Measurements from ENCODE around the gene IGFBP7.

The IGFBP7 gene

GRCh38 chr4:57093845-57094831 lies 16.0 kb downstream of the IGFBP7 start:
- TF ChIP-seq CTCF (IDR thresholded peaks at IDR 0.05; ENCODE audit: insufficient read depth, low read depth, low read length, missing control alignments), result no peak
- DNase-seq (ENCODE audit: low read depth), result no peak
- no peak overlapping the region for H3K4me3 ChIP-seq (ENCODE audit: low read length)

GRCh38 chr4:57091657-57092162 lies 18.5 kb downstream of the IGFBP7 start:
- no peak for DNase-seq (ENCODE audit: low read depth)
- H3K4me3 ChIP-seq (ENCODE audit: low read length), result no peak overlapping the region
- no peak for TF ChIP-seq CTCF (IDR thresholded peaks at IDR 0.05; ENCODE audit: insufficient read depth, low read depth, low read length, missing control alignments)

DNA sequence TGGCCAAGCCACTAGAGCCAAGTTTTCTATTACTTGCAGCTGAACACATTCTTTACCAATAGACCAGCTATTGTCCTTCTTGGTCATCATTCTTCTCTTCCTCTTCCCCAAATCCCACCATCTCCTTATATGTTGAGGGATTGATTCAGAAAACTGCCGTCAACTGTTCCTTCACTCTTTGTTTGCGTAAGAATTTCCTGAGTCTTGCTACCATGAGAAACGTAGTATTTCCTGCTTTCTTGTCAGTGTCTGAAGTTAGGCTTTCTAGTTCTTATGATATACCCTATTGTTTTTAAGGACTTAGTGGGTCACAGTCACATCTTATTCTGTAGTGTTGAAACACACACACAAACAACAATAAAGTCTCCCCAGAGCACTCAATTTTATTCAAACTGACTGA lies 20.1 kb downstream of the IGFBP7 start:
- H3K4me3 ChIP-seq (ENCODE audit: low read length), result no peak overlapping the region
- no peak for TF ChIP-seq CTCF (IDR thresholded peaks at IDR 0.05; ENCODE audit: insufficient read depth, low read depth, low read length, missing control alignments)
- DNase-seq (ENCODE audit: low read depth), result no peak

- no peak for DNase-seq (ENCODE audit: low read depth)
- no peak overlapping the region for H3K4me3 ChIP-seq (ENCODE audit: low read length)
- TF ChIP-seq CTCF (IDR thresholded peaks at IDR 0.05; ENCODE audit: insufficient read depth, low read depth, low read length, missing control alignments), result no peak
Measured at GRCh38 chr4:57089549-57089948, 20.6 kb downstream of the IGFBP7 start.

- no peak for DNase-seq (ENCODE audit: low read depth)
- H3K4me3 ChIP-seq (ENCODE audit: low read length), result no peak overlapping the region
- no peak for TF ChIP-seq CTCF (IDR thresholded peaks at IDR 0.05; ENCODE audit: insufficient read depth, low read depth, low read length, missing control alignments)
Measured at GRCh38 chr4:57086031-57086723, 24.0 kb downstream of the IGFBP7 start.

GRCh38 chr4:57085278-57085677 lies 24.9 kb downstream of the IGFBP7 start:
- no peak for TF ChIP-seq CTCF (IDR thresholded peaks at IDR 0.05; ENCODE audit: insufficient read depth, low read depth, low read length, missing control alignments)
- H3K4me3 ChIP-seq (ENCODE audit: low read length), result no peak overlapping the region
- no peak for DNase-seq (ENCODE audit: low read depth)
